GM12873 (cell line): ENCODE data around the gene KLHDC4.

Source experiments
- TF ChIP-seq, protein P1 (sequence below): IDR thresholded peaks from 2 replicates; pipeline ENCODE4 v1.5.1; 2012; ENCODE audit warnings: low read depth, mild to moderate bottlenecking, moderate library complexity, low read length, control low read depth; ENCODE audit not compliant: insufficient read depth; ENCODE audit errors: missing control alignments

Gene KLHDC4

DNA sequence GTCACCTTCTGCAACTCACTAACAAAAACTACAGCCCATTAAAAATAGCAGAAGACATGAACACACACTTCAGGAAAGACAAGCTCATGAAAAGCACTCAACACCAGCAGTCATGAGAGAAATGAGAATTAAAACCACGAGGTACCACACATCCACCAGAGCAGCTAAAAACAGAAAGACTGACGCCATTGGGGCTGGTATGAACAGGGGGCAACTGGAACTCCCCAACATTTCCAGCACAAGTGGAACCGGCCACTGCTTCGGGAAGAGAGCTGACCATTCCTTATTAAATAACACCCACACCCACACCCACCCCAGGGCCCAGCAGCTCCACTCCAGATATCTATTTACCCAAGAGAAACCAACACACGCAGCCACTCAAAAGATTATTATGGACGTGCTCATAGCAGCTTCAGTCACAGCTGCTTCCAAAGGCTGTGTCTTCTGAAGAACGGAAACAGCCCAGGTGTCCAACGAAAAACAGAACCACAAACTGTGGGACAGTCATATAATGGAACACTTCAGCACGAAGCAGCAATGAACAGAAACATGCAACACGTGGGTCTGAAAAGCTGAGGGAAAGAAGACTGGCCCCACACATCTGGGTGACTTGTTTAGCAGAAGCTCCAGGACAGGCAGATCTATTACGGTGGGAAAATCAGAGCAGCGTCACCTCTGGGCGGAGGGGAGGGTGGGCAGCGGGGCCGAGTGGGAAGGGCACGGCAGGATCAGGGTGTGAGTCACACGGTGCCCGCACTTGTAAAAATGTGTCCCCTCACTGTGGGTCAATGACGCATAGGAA is 41.1 kb downstream of the KLHDC4 start:
- TF ChIP-seq, protein P1, sequence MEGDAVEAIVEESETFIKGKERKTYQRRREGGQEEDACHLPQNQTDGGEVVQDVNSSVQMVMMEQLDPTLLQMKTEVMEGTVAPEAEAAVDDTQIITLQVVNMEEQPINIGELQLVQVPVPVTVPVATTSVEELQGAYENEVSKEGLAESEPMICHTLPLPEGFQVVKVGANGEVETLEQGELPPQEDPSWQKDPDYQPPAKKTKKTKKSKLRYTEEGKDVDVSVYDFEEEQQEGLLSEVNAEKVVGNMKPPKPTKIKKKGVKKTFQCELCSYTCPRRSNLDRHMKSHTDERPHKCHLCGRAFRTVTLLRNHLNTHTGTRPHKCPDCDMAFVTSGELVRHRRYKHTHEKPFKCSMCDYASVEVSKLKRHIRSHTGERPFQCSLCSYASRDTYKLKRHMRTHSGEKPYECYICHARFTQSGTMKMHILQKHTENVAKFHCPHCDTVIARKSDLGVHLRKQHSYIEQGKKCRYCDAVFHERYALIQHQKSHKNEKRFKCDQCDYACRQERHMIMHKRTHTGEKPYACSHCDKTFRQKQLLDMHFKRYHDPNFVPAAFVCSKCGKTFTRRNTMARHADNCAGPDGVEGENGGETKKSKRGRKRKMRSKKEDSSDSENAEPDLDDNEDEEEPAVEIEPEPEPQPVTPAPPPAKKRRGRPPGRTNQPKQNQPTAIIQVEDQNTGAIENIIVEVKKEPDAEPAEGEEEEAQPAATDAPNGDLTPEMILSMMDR, result no peak

DNA sequence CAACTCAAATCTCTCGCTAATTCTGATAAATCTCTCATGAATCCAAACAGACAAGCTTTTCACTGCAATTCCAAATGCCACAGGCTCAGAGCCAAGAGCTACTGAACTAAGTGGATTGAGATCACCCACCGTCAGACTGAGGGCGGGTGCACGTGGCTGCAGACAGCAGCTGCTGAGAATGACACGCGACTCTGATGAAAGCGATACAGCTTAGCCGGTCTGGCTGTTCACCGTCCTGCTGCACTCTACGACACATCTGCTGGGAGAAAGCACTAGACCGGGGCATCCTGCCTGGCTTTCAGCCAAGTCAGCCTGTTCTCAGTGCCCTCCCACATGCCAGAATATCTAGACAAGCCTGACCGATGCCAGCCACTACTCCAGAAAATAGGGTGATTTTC is 42.6 kb downstream of the KLHDC4 start:
- TF ChIP-seq, protein P1, result no peak

DNA sequence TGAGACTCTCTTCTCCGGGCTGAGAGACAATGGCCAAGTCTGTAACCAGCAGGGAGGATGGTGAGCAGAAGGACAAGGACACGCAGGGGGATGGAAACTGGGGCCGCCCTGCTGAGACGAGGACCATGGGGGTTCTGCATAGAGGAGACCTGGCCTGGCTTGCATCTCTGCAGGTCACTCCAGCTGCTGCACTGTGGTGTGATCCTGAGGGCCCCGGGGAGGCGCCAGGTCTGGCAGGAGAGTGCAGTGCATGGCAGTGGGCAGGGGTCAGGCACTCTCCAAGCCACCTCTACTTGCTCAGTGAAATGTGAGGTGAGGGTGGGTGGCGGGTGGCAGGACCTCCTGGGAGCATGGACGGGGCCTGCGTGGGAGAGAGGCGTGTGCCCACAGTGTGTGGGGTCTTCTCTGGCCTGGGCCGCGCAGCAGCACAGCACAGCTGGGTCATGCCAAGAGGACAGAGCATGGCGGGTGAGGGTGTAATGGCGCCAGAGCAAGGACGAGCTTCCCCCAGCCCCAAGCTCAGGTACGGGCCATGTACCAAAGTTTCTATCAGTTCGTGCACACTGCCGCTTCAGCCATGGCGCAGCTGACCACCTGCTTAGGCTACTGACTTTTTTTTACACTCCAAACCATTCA is 43.1 kb downstream of the KLHDC4 start:
- TF ChIP-seq, protein P1, result no peak

DNA sequence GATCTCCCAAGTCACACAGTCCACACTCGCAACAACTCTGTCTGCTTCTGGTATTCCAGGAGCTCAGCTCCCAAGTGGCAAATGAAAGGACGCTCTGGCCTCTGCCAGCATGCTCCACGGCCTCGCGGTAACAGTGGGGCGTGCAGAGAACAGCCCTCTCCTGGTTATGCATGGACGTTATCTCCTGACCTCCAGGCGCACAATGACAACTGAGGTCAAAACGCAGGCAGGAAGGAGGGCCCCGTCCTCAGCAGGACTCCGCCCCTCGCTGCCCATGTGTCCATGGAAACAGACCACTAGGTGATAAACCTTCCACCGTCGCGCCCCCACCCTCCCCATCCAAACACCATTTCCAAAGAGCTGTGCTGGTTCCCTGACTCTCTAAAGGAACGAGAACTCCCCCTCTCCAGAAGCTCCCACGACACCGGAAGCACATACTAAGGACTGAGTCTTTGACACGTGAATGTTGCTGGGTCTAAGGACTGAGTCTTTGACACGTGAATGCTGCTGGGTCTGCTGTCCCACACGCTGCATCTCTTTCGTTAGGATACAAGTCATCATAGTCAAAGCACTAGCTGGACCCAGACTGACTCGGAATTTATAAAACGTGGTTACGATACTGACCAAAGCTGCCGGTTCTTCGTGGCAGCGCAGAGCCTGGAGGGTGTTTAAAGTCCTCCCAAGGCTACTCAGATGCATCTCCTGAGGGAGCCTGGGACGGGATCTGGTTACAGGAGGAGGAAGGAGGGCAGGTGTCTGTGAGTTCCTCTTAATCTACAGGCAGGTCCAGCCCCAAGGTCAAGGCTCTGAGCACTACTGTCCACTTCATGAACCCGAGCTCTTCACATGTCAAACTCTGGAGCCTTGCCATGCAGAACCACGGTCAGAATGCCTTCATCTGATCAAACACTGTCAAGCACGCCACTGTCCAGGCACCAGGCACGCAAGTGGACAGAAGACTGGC is 43.9 kb downstream of the KLHDC4 start:
- TF ChIP-seq, protein P1, result no peak

DNA sequence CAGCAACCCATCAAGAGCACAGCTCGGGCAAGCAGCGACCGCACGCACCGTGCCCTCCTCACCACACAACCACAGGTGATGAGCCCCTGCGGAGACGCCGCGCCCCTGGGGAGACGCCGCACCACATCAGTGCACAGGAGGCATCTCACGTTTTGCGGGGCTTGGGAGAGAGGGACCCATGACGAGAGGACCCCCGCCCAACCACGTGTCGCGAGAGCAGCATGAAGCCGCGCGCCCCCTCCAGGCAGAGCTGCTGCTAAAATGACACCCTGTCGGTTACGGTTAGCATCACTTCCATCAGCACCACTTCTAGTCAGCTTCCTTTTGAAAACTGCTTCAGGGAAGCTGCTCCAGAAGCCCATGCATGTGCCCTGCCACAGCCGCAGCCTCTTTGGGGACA is 45.3 kb downstream of the KLHDC4 start:
- TF ChIP-seq, protein P1, result no peak

DNA sequence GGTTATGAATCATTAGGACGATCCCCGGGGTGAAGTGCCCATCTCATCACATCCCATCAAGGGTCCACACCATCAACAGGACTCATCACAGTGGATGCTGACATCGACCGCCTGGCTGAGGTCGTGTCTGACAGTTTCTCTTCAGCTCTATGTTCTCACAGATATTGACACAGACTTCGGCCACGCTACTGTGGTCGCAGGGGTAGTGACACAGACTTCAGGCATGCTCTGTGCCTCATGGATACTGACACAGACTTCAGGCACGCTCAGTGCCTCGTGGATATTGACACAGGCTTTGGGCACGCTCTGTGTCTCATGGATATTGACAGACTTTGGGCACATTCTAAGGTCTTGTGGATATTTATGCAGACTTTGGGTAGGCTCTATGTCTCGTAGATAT is 50.1 kb downstream of the KLHDC4 start:
- TF ChIP-seq, protein P1, result no peak

DNA sequence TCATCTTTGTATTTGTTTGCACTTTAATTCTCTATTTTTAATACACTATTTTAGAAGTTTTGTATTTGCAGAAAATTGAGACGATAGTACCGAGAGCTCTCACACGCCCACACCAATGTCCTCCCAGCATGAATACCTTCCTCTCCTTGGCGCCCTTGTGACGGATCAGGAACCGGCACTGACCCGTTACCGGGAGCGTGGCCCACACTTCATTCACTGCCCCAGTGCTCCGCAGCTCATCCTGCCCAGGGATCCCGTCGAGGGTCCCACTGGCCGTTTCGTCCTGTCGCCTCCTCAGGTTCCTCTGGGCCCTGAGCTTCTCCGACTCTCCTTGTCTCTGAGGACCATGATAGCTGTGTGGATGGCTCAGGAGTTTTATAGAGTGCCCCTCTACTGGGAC is 50.6 kb downstream of the KLHDC4 start:
- TF ChIP-seq, protein P1, result no peak
